WTC11 (cell line): ENCODE results near the gene UBN1. TPM values are rescaled to one million over a fixed set of nuclear protein-coding genes. Genes with fewer than 3 reads are reported as not detected.

Experiments used
- ATAC-seq: fragments of 200-7000 bp; cut with Tn5 transposase; 2 replicates; pipeline ENCODE4 v1.10.0; 2021; ENCODE audit warnings: mild to moderate bottlenecking, moderate library complexity
- CTCF ChIA-PET: fragments of 300-600 bp; sonication (Branson Sonifier 250); formaldehyde crosslinking; loops from one replicate; lab custom pipeline; 2021; ENCODE audit warnings: antibody characterized with exemption; lab: Charles Lee
- POLR2A ChIA-PET: fragments of 350-600 bp; sonication (Branson Sonifier 250); formaldehyde crosslinking; loops from one replicate; lab custom pipeline; 2021; ENCODE audit warnings: antibody characterized with exemption; lab: Charles Lee
- DNase-seq: peaks from one replicate; pipeline ENCODE4 v3.0.0; 2021; ENCODE audit warnings: low spot score
- H3K27ac Mint-ChIP-seq: 2 replicates; pipeline ENCODE4 v1.8.0; 2021; ENCODE audit warnings: mixed read lengths
- H3K27me3 Mint-ChIP-seq: 2 replicates; pipeline ENCODE4 v1.8.0; 2021; ENCODE audit warnings: low read depth, mild to moderate bottlenecking, moderate library complexity, mixed read lengths
- H3K36me3 Mint-ChIP-seq: 2 replicates; pipeline ENCODE4 v1.8.0; 2021; ENCODE audit warnings: mixed read lengths
- H3K4me1 Mint-ChIP-seq: 2 replicates; pipeline ENCODE4 v1.8.0; 2022; ENCODE audit warnings: mixed read lengths
- H3K4me3 Mint-ChIP-seq: 2 replicates; pipeline ENCODE4 v1.8.0; 2021; ENCODE audit warnings: mild to moderate bottlenecking, moderate library complexity, mixed read lengths
- H3K9me3 Mint-ChIP-seq: 2 replicates; pipeline ENCODE4 v1.8.0; 2021; ENCODE audit warnings: mixed read lengths
- AFF4 ChIP-seq: sonication (generic); formaldehyde crosslinking; IDR thresholded peaks from 2 replicates; pipeline ENCODE4 v1.8.1; 2023; ENCODE audit warnings: mild to moderate bottlenecking, missing genetic modification reagents, borderline replicate concordance
- ATF6 ChIP-seq: sonication (generic); formaldehyde crosslinking; IDR thresholded peaks from 2 replicates; pipeline ENCODE4 v1.8.1; 2023; ENCODE audit warnings: mild to moderate bottlenecking, missing genetic modification reagents
- E2F5 ChIP-seq: sonication (generic); formaldehyde crosslinking; IDR thresholded peaks from 2 replicates; pipeline ENCODE4 v1.8.1; 2022; ENCODE audit warnings: mild to moderate bottlenecking, moderate library complexity, missing genetic modification reagents
- ELF4 ChIP-seq: sonication (generic); formaldehyde crosslinking; IDR thresholded peaks from 2 replicates; pipeline ENCODE4 v1.8.1; 2022; ENCODE audit warnings: low read depth, mild to moderate bottlenecking, moderate library complexity, missing genetic modification reagents
- ERG ChIP-seq: fragments of 250-450 bp; sonication (Bioruptor Pico); IDR thresholded peaks from 2 replicates; pipeline ENCODE4 v1.8.0; 2021; ENCODE audit warnings: mild to moderate bottlenecking
- FOXJ3 ChIP-seq: sonication (generic); formaldehyde crosslinking; IDR thresholded peaks from 2 replicates; pipeline ENCODE4 v1.9.0; 2021; ENCODE audit warnings: missing genetic modification reagents, mild to moderate bottlenecking, borderline replicate concordance
- IRF1 ChIP-seq: sonication (generic); formaldehyde crosslinking; IDR thresholded peaks from 2 replicates; pipeline ENCODE4 v1.8.0; 2023; ENCODE audit warnings: missing genetic modification reagents
- MXD4 ChIP-seq: fragments of 250-450 bp; sonication (Bioruptor Pico); IDR thresholded peaks from 2 replicates; pipeline ENCODE4 v1.8.0; 2021; ENCODE audit warnings: mild to moderate bottlenecking, moderate library complexity, borderline replicate concordance
- NFATC4 ChIP-seq: fragments of 250-450 bp; sonication (Bioruptor Pico); IDR thresholded peaks from 2 replicates; pipeline ENCODE4 v1.9.0; 2021; ENCODE audit warnings: mild to moderate bottlenecking
- PRDM15 ChIP-seq: sonication (generic); formaldehyde crosslinking; IDR thresholded peaks from 2 replicates; pipeline ENCODE4 v1.8.0; 2022; ENCODE audit warnings: missing genetic modification reagents
- RORB ChIP-seq: fragments of 250-450 bp; sonication (Bioruptor Pico); IDR thresholded peaks from 2 replicates; pipeline ENCODE4 v1.9.0; 2021; ENCODE audit warnings: mild to moderate bottlenecking
- SMAD4 ChIP-seq: sonication (generic); formaldehyde crosslinking; IDR thresholded peaks from 2 replicates; pipeline ENCODE4 v1.8.0; 2022; ENCODE audit warnings: mild to moderate bottlenecking, missing genetic modification reagents
- STAT6 ChIP-seq: sonication (generic); formaldehyde crosslinking; conservative IDR thresholded peaks from 2 replicates; pipeline ENCODE4 v1.8.1; 2023; ENCODE audit warnings: mild to moderate bottlenecking, low read depth, missing genetic modification reagents, moderate library complexity
- USF1 ChIP-seq: sonication (generic); formaldehyde crosslinking; IDR thresholded peaks from 2 replicates; pipeline ENCODE4 v1.8.0; 2022; ENCODE audit warnings: mild to moderate bottlenecking, missing genetic modification reagents
- ZNF396 ChIP-seq: fragments of 250-450 bp; sonication (Bioruptor Pico); IDR thresholded peaks from 2 replicates; pipeline ENCODE4 v1.8.0; 2021; ENCODE audit warnings: mild to moderate bottlenecking, moderate library complexity, borderline replicate concordance
- ZNF671 ChIP-seq: fragments of 250-450 bp; sonication (Bioruptor Pico); IDR thresholded peaks from 2 replicates; pipeline ENCODE4 v1.8.0; 2021; ENCODE audit warnings: mild to moderate bottlenecking
- total RNA-seq: library from RNA; stranded (reverse); gene quantifications from 3 replicates; pipeline ENCODE4 v1.2.3, GENCODE V29; 2021

UBN1 gene
- total RNA-seq, 1 experiment from 2014 or later: 38.5 TPM

- TF ChIP-seq AFF4: no peak
- TF ChIP-seq MXD4 (CRISPR knock-in tag): no peak
- no peak for TF ChIP-seq RORB (CRISPR knock-in tag)
- TF ChIP-seq PRDM15: no peak
- no peak for TF ChIP-seq FOXJ3
Measured at GRCh38 chr16:4913774-4914525, 66.7 kb downstream of the UBN1 start (continued).

GRCh38 chr16:4914528-4915225 is 67.4 kb downstream of the UBN1 start:
- ChIA-PET POLR2A (no interaction called here), CTCF (interaction anchor here (2.1 kb wide), 1 partner anchor 21 kb away, joined by 6 read pairs; no protein-coding TSS in a partner anchor)
- Mint-ChIP-seq H3K27ac (no peak overlapping the region), H3K36me3 (no peaks in the 10 kb centered on the region), H3K27me3 (no peaks in the 10 kb centered on the region), H3K4me3 (no peak overlapping the region), H3K4me1 (peaks cover 12% of the 10 kb centered on the region), H3K9me3 (no peaks in the 10 kb centered on the region)
- ATAC-seq: no peak
- no peak for DNase-seq
- TF ChIP-seq ELF4 (no peak), ZNF396 (no peak), STAT6 (CRISPR knock-in tag) (no peak), SMAD4 (CRISPR knock-in tag) (no peak), NFATC4 (no peak), E2F5 (no peak), ATF6 (CRISPR knock-in tag) (no peak), ZNF671 (no peak), ERG (no peak), USF1 (CRISPR knock-in tag) (no peak), IRF1 (no peak)
